Activated CD8-positive, alpha-beta T cell treated with anti-CD3 and anti-CD28 coated beads for 36 hours (primary cell): ENCODE data around the gene SCT. TPM values are rescaled to one million over a fixed set of nuclear protein-coding genes. Genes with fewer than 3 reads are reported as not detected.

ENCODE experiments used
- ATAC-seq: fragments of 200-7000 bp; cut with Tn5 transposase; one replicate; pipeline ENCODE4 v1.10.0; 2021; ENCODE audit warnings: mild to moderate bottlenecking, moderate library complexity
- CTCF ChIA-PET: fragments of 350-600 bp; sonication (Branson Sonifier 250); formaldehyde crosslinking; loops from one replicate; lab custom pipeline; 2021; ENCODE audit warnings: antibody characterized with exemption; lab: Charles Lee
- POLR2A ChIA-PET: fragments of 350-600 bp; sonication (Branson Sonifier 250); formaldehyde crosslinking; loops from one replicate; lab custom pipeline; 2021; ENCODE audit warnings: antibody characterized with exemption; lab: Charles Lee
- DNase-seq: peaks from one replicate; pipeline ENCODE4 v3.0.0-alpha.2; 2020
- H3K27ac Mint-ChIP-seq: one replicate; pipeline ENCODE4 v1.8.0; 2021; ENCODE audit warnings: mild to moderate bottlenecking, mixed read lengths
- H3K27me3 Mint-ChIP-seq: one replicate; pipeline ENCODE4 v1.8.0; 2021; ENCODE audit warnings: mixed read lengths
- H3K36me3 Mint-ChIP-seq: one replicate; pipeline ENCODE4 v1.8.0; 2021; ENCODE audit warnings: low read depth, mixed read lengths
- H3K4me1 Mint-ChIP-seq: one replicate; pipeline ENCODE4 v1.8.0; 2021; ENCODE audit warnings: low read depth, mixed read lengths
- H3K4me3 Mint-ChIP-seq: one replicate; pipeline ENCODE4 v1.8.0; 2021; ENCODE audit warnings: mild to moderate bottlenecking, moderate library complexity, mixed read lengths
- H3K9me3 Mint-ChIP-seq: one replicate; pipeline ENCODE4 v1.8.0; 2021; ENCODE audit warnings: mixed read lengths
- CTCF ChIP-seq: fragments of 200-600 bp; IDR thresholded peaks from one replicate; pipeline ENCODE4 v1.8.0; 2022; ENCODE audit warnings: antibody characterized with exemption, mild to moderate bottlenecking
- intact Hi-C: fragments of 100-400 bp; cut with micrococcal nuclease; formaldehyde crosslinking; loops from one replicate; pipeline ENCODE4 v1.10.0; 2022
- total RNA-seq, 2 experiments: library from RNA; stranded (reverse); gene quantifications; one replicate each; pipeline ENCODE4 v1.2.3, GENCODE V29; 2021

The SCT gene
- total RNA-seq, 2 experiments from 2014 or later, result not detected

GRCh38 chr11:665062-665703 is 38.2 kb upstream of the SCT start:
- no peak for DNase-seq
- ChIA-PET POLR2A (interaction anchor here (0.7 kb wide), 1 partner anchor 18 kb away, joined by 4 read pairs; no protein-coding TSS in a partner anchor), CTCF (interaction anchor here (1.5 kb wide), 1 partner anchor 26 kb away, joined by 4 read pairs; no protein-coding TSS in a partner anchor)
- Mint-ChIP-seq H3K4me1 (no peaks in the 10 kb centered on the region), H3K36me3 (peaks cover 9% of the 10 kb centered on the region), H3K9me3 (no peaks in the 10 kb centered on the region), H3K27me3 (no peaks in the 10 kb centered on the region), H3K27ac (no peak overlapping the region), H3K4me3 (no peak overlapping the region)
- TF ChIP-seq CTCF, result no peak
- intact Hi-C loops, result no loop called here
- ATAC-seq, result no peak

- Mint-ChIP-seq H3K4me1 (no peaks in the 10 kb centered on the region), H3K9me3 (no peaks in the 10 kb centered on the region), H3K36me3 (peaks cover 8% of the 10 kb centered on the region), H3K4me3 (no peak overlapping the region), H3K27ac (no peak overlapping the region), H3K27me3 (no peaks in the 10 kb centered on the region)
- ChIA-PET CTCF (interaction anchor here (0.6 to 1.4 kb wide), 10 partner anchors 11 to 86 kb away, joined by 3 to 6 read pairs (median 4); partner anchors contain the start of gene TMEM80), POLR2A (no interaction called here)
- DNase-seq (peak; percentile 70), ATAC-seq (peak; percentile 80)
- intact Hi-C loops, result loop anchor here (2.0 kb wide), 1 partner anchor 60 kb away; no protein-coding TSS in a partner anchor
- peak; percentile 83 for TF ChIP-seq CTCF
These were observed 35.8 kb upstream of the SCT start for GRCh38 chr11:662689-663274.

- no peak for TF ChIP-seq CTCF
- Mint-ChIP-seq H3K36me3 (peaks cover 5% of the 10 kb centered on the region), H3K4me3 (no peak overlapping the region), H3K27me3 (no peaks in the 10 kb centered on the region), H3K9me3 (no peaks in the 10 kb centered on the region), H3K27ac (no peak overlapping the region), H3K4me1 (no peaks in the 10 kb centered on the region)
- intact Hi-C loops, result no loop called here
- ATAC-seq (no peak), DNase-seq (no peak)
- ChIA-PET CTCF (interaction anchor here (0.7 to 1.6 kb wide), 5 partner anchors 10 to 106 kb away, joined by 3 to 7 read pairs (median 3); no protein-coding TSS in a partner anchor), POLR2A (interaction anchor here (1.2 kb wide), 1 partner anchor 35 kb away, joined by 5 read pairs; the partner anchor contains the start of gene TMEM80)
These were observed 33.9 kb upstream of the SCT start for GRCh38 chr11:660681-661444.

- H3K36me3 Mint-ChIP-seq, result peaks cover 5% of the 10 kb centered on the region
- CTCF ChIA-PET, result interaction anchor here (0.7 to 1.6 kb wide), 3 partner anchors 62 to 106 kb away, joined by 3 to 7 read pairs (median 4); no protein-coding TSS in a partner anchor
- POLR2A ChIA-PET, result interaction anchor here (1.2 kb wide), 1 partner anchor 36 kb away, joined by 5 read pairs; the partner anchor contains the start of gene TMEM80
- TF ChIP-seq CTCF, result no peak
- no peaks in the 10 kb centered on the region for H3K4me1 Mint-ChIP-seq
- intact Hi-C loops, result no loop called here
- no peak overlapping the region for H3K27ac Mint-ChIP-seq
- ATAC-seq, result no peak
- H3K4me3 Mint-ChIP-seq, result no peak overlapping the region
- no peaks in the 10 kb centered on the region for H3K9me3 Mint-ChIP-seq
- no peaks in the 10 kb centered on the region for H3K27me3 Mint-ChIP-seq
- no peak for DNase-seq
These were observed 33.3 kb upstream of the SCT start for GRCh38 chr11:660281-660680.
